K562 (cell line): Measurements from ENCODE around the gene HSPA5. TPM values are rescaled to one million over a fixed set of nuclear protein-coding genes. Genes with fewer than 3 reads are reported as not detected.

Experiments used
- ARID2 ChIP-seq: fragments of 450-650 bp; IDR thresholded peaks from 2 replicates; pipeline ENCODE4 v1.6.1; 2017; ENCODE audit warnings: antibody characterized with exemption, mild to moderate bottlenecking
- ARID3A ChIP-seq: IDR thresholded peaks from 2 replicates; pipeline ENCODE4 v1.6.1; 2012; ENCODE audit warnings: low read depth, low read length, improper control_type of control experiment, borderline replicate concordance
- ATF4 ChIP-seq: fragments of 450-650 bp; formaldehyde crosslinking; IDR thresholded peaks from 2 replicates; pipeline ENCODE4 v1.4.0; 2022; ENCODE audit warnings: mild to moderate bottlenecking, moderate library complexity
- BCL6 ChIP-seq: fragments of 250-450 bp; sonication (Bioruptor Pico); IDR thresholded peaks from 2 replicates; pipeline ENCODE4 v1.4.0; 2020
- BMI1 ChIP-seq: fragments of 150-350 bp; IDR thresholded peaks from 2 replicates; pipeline ENCODE4 v1.6.1; 2014; ENCODE audit warnings: low read length
- CAMTA2 ChIP-seq: fragments of 250-450 bp; sonication (Bioruptor Pico); conservative IDR thresholded peaks from 2 replicates; pipeline ENCODE4 v1.5.1; 2022
- CHD1 ChIP-seq: fragments of 200-600 bp; sonication (generic); IDR thresholded peaks from one replicate; pipeline ENCODE4 v1.6.1; 2012; ENCODE audit warnings: mild to moderate bottlenecking, moderate library complexity, low read length, inconsistent platforms
- GATA2 ChIP-seq: sonication (generic); formaldehyde crosslinking; IDR thresholded peaks from 2 replicates; pipeline ENCODE4 v1.4.0; 2020; ENCODE audit warnings: mild to moderate bottlenecking, missing genetic modification reagents
- HMBOX1 ChIP-seq: sonication (generic); IDR thresholded peaks from 2 replicates; pipeline ENCODE4 v1.6.1; 2016
- ILK ChIP-seq: fragments of 450-650 bp; IDR thresholded peaks from 2 replicates; pipeline ENCODE4 v1.6.1; 2016; ENCODE audit warnings: missing genetic modification characterization, low read depth, mild to moderate bottlenecking, missing compliant biosample characterization, moderate library complexity, borderline replicate concordance
- KDM5B ChIP-seq: fragments of 200-600 bp; sonication (generic); IDR thresholded peaks from 2 replicates; pipeline ENCODE4 v1.6.1; 2012; ENCODE audit warnings: low read depth, mild to moderate bottlenecking, moderate library complexity, low read length, control low read depth, inconsistent platforms; ENCODE audit not compliant: insufficient replicate concordance
- MCM3 ChIP-seq: fragments of 450-650 bp; IDR thresholded peaks from 2 replicates; pipeline ENCODE4 v1.6.1; 2016
- MEF2A ChIP-seq: IDR thresholded peaks from 2 replicates; pipeline ENCODE4 v1.6.1; 2011; ENCODE audit warnings: low read depth, mild to moderate bottlenecking, low read length, moderate library complexity; ENCODE audit not compliant: control insufficient read depth
- MEF2D ChIP-seq: conservative IDR thresholded peaks from 2 replicates; pipeline ENCODE4 v1.6.1; 2016; ENCODE audit warnings: low read depth, missing genetic modification characterization, missing compliant biosample characterization
- NFATC3 ChIP-seq: fragments of 450-650 bp; IDR thresholded peaks from 2 replicates; pipeline ENCODE4 v1.6.1; 2017; ENCODE audit warnings: mild to moderate bottlenecking
- RB1 ChIP-seq: fragments of 450-650 bp; IDR thresholded peaks from 2 replicates; pipeline ENCODE4 v1.6.1; 2017; ENCODE audit warnings: low read depth, mild to moderate bottlenecking
- RBFOX2 ChIP-seq: fragments of 200-400 bp; formaldehyde crosslinking; IDR thresholded peaks from 2 replicates; pipeline ENCODE4 v1.6.1; 2017; ENCODE audit warnings: low read depth, mild to moderate bottlenecking, low read length, moderate library complexity
- SMAD2 ChIP-seq: fragments of 150-350 bp; IDR thresholded peaks from 2 replicates; pipeline ENCODE4 v1.6.1; 2014; ENCODE audit warnings: low read depth, mild to moderate bottlenecking, low read length
- SMAD3 ChIP-seq: fragments of 450-650 bp; formaldehyde crosslinking; conservative IDR thresholded peaks from 2 replicates; pipeline ENCODE4 v1.4.0; 2020; ENCODE audit warnings: mild to moderate bottlenecking
- SRSF9 ChIP-seq: fragments of 200-400 bp; formaldehyde crosslinking; IDR thresholded peaks from 2 replicates; pipeline ENCODE4 v1.6.1; 2017; ENCODE audit warnings: low read depth, low read length, borderline replicate concordance
- STAG1 ChIP-seq: sonication (generic); formaldehyde crosslinking; IDR thresholded peaks from 2 replicates; pipeline ENCODE4 v1.5.0; 2020; ENCODE audit warnings: missing genetic modification reagents, borderline replicate concordance
- TARDBP ChIP-seq: fragments of 450-650 bp; IDR thresholded peaks from 2 replicates; pipeline ENCODE4 v1.6.1; 2016
- TOE1 ChIP-seq, 2 experiments: fragments of 450-650 bp in 1 of 2; sonication (generic) in 1 of 2; formaldehyde crosslinking in 1 of 2; IDR thresholded peaks; 2 replicates each; pipeline versions ENCODE4 v1.7.1 to v1.8.0; 2016 to 2022; ENCODE audit warnings: borderline replicate concordance in 2 of 2, mild to moderate bottlenecking in 2 of 2, antibody characterized with exemption in 1 of 2, inconsistent platforms in 1 of 2, low read depth in 1 of 2, missing genetic modification reagents in 1 of 2, moderate library complexity in 1 of 2
- ZBTB7A ChIP-seq: IDR thresholded peaks from 2 replicates; pipeline ENCODE4 v1.6.1; 2011; ENCODE audit warnings: low read depth, mild to moderate bottlenecking, low read length, moderate library complexity, borderline replicate concordance; ENCODE audit not compliant: control insufficient read depth
- ZFX ChIP-seq: sonication (generic); formaldehyde crosslinking; IDR thresholded peaks from 2 replicates; pipeline ENCODE4 v1.8.0; 2022; ENCODE audit warnings: mild to moderate bottlenecking, missing genetic modification reagents, moderate library complexity
- ZNF24 ChIP-seq: fragments of 450-650 bp; IDR thresholded peaks from 2 replicates; pipeline ENCODE4 v1.6.1; 2016
- ZNF77 ChIP-seq: fragments of 250-450 bp; sonication (Bioruptor Pico); IDR thresholded peaks from 2 replicates; pipeline ENCODE4 v1.5.0; 2020
- ZSCAN32 ChIP-seq: fragments of 450-650 bp; formaldehyde crosslinking; IDR thresholded peaks from 2 replicates; pipeline ENCODE4 v1.4.0; 2020; ENCODE audit warnings: mild to moderate bottlenecking, moderate library complexity
- polyA plus RNA-seq, 8 experiments: library from polyadenylated mRNA; depleted of rRNA in 4 of 8; stranded (reverse) in 5 of 8; unstranded in 3 of 8; fragments of >200 nt; fragmentation: Nextera tagmentation in 2 of 8; fragmentation: Illumina TruSeq in 1 of 8; extraction: Ambion mirVana in 2 of 8; extraction: Trizol in 1 of 8; gene quantifications; 2 replicates each; pipeline versions ENCODE4 v1.2.1 to v1.2.3, GENCODE V29; 2011 to 2014; ENCODE audit warnings: inconsistent platforms in 1 of 8, missing spikeins in 1 of 8
- total RNA-seq, 7 experiments: library from RNA; depleted of rRNA in 6 of 7; stranded (reverse); fragments of >200 nt in 6 of 7; fragmentation: Illumina TruSeq in 2 of 7; extraction: Trizol in 2 of 7; gene quantifications; 2 replicates each; pipeline versions ENCODE4 v1.2.1 to v1.2.3, GENCODE V29; 2011 to 2021; ENCODE audit warnings: low replicate concordance in 1 of 7

HSPA5 gene
- total and polyA plus RNA-seq, 9 of the 15 experiments (the other 6 are each of a cell fraction or from before 2014, with no cell fraction given) = 48.0 to 265 (median 113) TPM

GRCh38 chr9:125200216-125201047 lies 40.7 kb downstream of the HSPA5 start, which contains the start of gene RABEPK (continued):
- TF ChIP-seq ARID3A (no peak), MEF2D (no peak), CAMTA2 (CRISPR knock-in tag) (no peak), ZNF77 (no peak), MEF2A (no peak), RBFOX2 (peak; percentile 97), SRSF9 (no peak), ZNF24 (no peak), SMAD3 (CRISPR knock-in tag) (peak; percentile 65; the same call in 1 of the 2 replicates), ILK (tag) (no peak), KDM5B (peak; percentile 88), STAG1 (no peak), TOE1 (IDR thresholded peaks at IDR 0.05; ENCODE audit: borderline replicate concordance) (peak; percentile 27; the same call in 1 of the 2 replicates), TOE1 (CRISPR knock-in tag; IDR thresholded peaks at IDR 0.05; ENCODE audit: borderline replicate concordance, low read depth) (no peak), ZFX (CRISPR knock-in tag) (peak; percentile 90), GATA2 (CRISPR knock-in tag) (no peak), MCM3 (no peak), ATF4 (no peak), ZBTB7A (peak; percentile 95), RB1 (peak; percentile 67; the same call in 1 of the 2 replicates), TARDBP (no peak), ZSCAN32 (CRISPR knock-in tag) (no peak), HMBOX1 (0 out of 2 replicates have a peak, but pooled peaks have one; percentile 13), ARID2 (no peak), BCL6 (CRISPR knock-in tag) (no peak), BMI1 (no peak), SMAD2 (no peak), NFATC3 (no peak), CHD1 (no peak)
